SK-N-SH treated with all-trans-retinoic acid at 6 μM for 48 hours (cell line): ENCODE measurements around the gene TIMM23B.
"Not testable (repeated sequence)": the region's sequence is repeated elsewhere in the genome, so short reads cannot be mapped to it uniquely, and the experiment has no call there.

Experiments
- CREB5 ChIP-seq: fragments of 250-450 bp; sonication (Bioruptor Pico); IDR thresholded peaks from 2 replicates; pipeline ENCODE4 v1.5.1; 2020; ENCODE audit warnings: low read depth, mild to moderate bottlenecking, moderate library complexity
- CSDC2 ChIP-seq: fragments of 250-450 bp; sonication (Bioruptor Pico); IDR thresholded peaks from 2 replicates; pipeline ENCODE4 v1.5.0; 2020; ENCODE audit warnings: mild to moderate bottlenecking, moderate library complexity
- GLIS3 ChIP-seq: fragments of 250-450 bp; sonication (Bioruptor Pico); IDR thresholded peaks from 2 replicates; pipeline ENCODE4 v1.5.0; 2020; ENCODE audit warnings: mild to moderate bottlenecking, moderate library complexity
- PATZ1 ChIP-seq: fragments of 250-450 bp; sonication (Bioruptor Pico); IDR thresholded peaks from 2 replicates; pipeline ENCODE4 v1.8.0; 2020; ENCODE audit warnings: mild to moderate bottlenecking, moderate library complexity, borderline replicate concordance
- TOX ChIP-seq: fragments of 250-450 bp; sonication (Bioruptor Pico); IDR thresholded peaks from 2 replicates; pipeline ENCODE4 v1.8.0; 2021; ENCODE audit warnings: mild to moderate bottlenecking, moderate library complexity, borderline replicate concordance
- TSHZ2 ChIP-seq: fragments of 250-450 bp; sonication (Bioruptor Pico); IDR thresholded peaks from 2 replicates; pipeline ENCODE4 v1.5.0; 2020; ENCODE audit warnings: mild to moderate bottlenecking, moderate library complexity
- ZFP3 ChIP-seq: fragments of 250-450 bp; sonication (Bioruptor Pico); IDR thresholded peaks from 2 replicates; pipeline ENCODE4 v1.5.0; 2020; ENCODE audit warnings: mild to moderate bottlenecking, moderate library complexity

GRCh38 chr10:49948142-49948541, 6.3 kb downstream of the TIMM23B start:
- TF ChIP-seq PATZ1 (CRISPR knock-in tag); TOX (CRISPR knock-in tag); TSHZ2 (CRISPR knock-in tag); CSDC2 (CRISPR knock-in tag); GLIS3 (CRISPR knock-in tag); ZFP3; CREB5 (CRISPR knock-in tag): not testable (repeated sequence)
